WTC11 (cell line): ENCODE measurements around the gene GYS1.

Experiments
- STAT6 ChIP-seq: sonication (generic); formaldehyde crosslinking; conservative IDR thresholded peaks from 2 replicates; pipeline ENCODE4 v1.8.1; 2023; ENCODE audit warnings: mild to moderate bottlenecking, low read depth, missing genetic modification reagents, moderate library complexity
- TF ChIP-seq, protein P1 (sequence below): fragments of 200-600 bp; IDR thresholded peaks from 2 replicates; pipeline ENCODE4 v1.8.0; 2022; ENCODE audit warnings: antibody characterized with exemption
- TF ChIP-seq, protein P2 (sequence below): sonication (generic); formaldehyde crosslinking; IDR thresholded peaks from 2 replicates; pipeline ENCODE4 v1.8.0; 2022; ENCODE audit warnings: mild to moderate bottlenecking, missing genetic modification reagents

DNA sequence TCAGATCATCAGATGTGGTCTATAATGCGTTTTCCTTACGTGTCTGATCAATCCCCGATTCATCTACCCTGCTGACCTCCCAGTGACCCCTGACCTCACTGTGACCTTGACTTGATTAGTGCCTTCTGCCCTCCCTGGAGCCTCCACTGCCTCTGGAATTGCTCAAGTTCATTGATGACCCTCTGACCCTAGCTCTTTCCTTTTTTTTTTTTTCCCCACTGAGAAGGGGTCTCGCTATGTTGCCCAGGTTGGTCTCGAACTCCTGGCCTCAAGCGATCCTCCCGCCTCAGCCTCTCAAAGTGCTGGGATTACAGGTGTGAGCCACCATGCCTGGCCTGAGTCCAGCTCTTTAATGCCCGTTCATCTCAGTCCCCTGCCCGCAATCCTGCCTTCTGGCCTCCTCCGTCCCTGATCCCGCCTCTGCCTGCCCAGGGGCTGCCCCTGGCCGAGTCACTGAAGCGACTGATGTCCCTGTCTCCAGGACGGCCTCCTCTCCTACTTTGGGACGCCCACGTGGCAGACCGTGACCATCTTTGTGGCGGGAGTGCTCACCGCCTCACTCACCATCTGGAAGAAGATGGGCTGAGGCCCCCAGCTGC, 32.0 kb downstream of the GYS1 start:
- TF ChIP-seq, protein P1, sequence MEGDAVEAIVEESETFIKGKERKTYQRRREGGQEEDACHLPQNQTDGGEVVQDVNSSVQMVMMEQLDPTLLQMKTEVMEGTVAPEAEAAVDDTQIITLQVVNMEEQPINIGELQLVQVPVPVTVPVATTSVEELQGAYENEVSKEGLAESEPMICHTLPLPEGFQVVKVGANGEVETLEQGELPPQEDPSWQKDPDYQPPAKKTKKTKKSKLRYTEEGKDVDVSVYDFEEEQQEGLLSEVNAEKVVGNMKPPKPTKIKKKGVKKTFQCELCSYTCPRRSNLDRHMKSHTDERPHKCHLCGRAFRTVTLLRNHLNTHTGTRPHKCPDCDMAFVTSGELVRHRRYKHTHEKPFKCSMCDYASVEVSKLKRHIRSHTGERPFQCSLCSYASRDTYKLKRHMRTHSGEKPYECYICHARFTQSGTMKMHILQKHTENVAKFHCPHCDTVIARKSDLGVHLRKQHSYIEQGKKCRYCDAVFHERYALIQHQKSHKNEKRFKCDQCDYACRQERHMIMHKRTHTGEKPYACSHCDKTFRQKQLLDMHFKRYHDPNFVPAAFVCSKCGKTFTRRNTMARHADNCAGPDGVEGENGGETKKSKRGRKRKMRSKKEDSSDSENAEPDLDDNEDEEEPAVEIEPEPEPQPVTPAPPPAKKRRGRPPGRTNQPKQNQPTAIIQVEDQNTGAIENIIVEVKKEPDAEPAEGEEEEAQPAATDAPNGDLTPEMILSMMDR: no peak
- TF ChIP-seq, protein P2, sequence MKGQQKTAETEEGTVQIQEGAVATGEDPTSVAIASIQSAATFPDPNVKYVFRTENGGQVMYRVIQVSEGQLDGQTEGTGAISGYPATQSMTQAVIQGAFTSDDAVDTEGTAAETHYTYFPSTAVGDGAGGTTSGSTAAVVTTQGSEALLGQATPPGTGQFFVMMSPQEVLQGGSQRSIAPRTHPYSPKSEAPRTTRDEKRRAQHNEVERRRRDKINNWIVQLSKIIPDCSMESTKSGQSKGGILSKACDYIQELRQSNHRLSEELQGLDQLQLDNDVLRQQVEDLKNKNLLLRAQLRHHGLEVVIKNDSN (CRISPR knock-in tag): no peak
- TF ChIP-seq STAT6: no peak
